T-helper 2 cell (primary cell): ENCODE results near the gene MPPED1.

ENCODE experiments used
- DNase-seq, 5 experiments: peaks; one replicate each; pipeline versions ENCODE4 v3.0.0 to v3.0.0-alpha.2; 2012 to 2022

Gene MPPED1

GRCh38 chr22:43431808-43432554 lies 20.2 kb downstream of the MPPED1 start:
- no peak for DNase-seq

- no peak for DNase-seq
Measured at GRCh38 chr22:43432883-43433415, 21.1 kb downstream of the MPPED1 start.

- DNase-seq: no peak
Measured at GRCh38 chr22:43433451-43434274, 21.8 kb downstream of the MPPED1 start.

- no peak for DNase-seq
Measured at GRCh38 chr22:43434275-43434927, 22.6 kb downstream of the MPPED1 start.

- DNase-seq: no peak
Measured at GRCh38 chr22:43434928-43435311, 23.1 kb downstream of the MPPED1 start.

- DNase-seq: no peak
Measured at GRCh38 chr22:43435851-43436811, 24.3 kb downstream of the MPPED1 start.

- no peak for DNase-seq
Measured at GRCh38 chr22:43436868-43437267, 25.1 kb downstream of the MPPED1 start.

GRCh38 chr22:43437871-43438475 lies 26.2 kb downstream of the MPPED1 start:
- no peak for DNase-seq

GRCh38 chr22:43438666-43439347 lies 27.0 kb downstream of the MPPED1 start:
- DNase-seq: no peak

- no peak for DNase-seq
Measured at GRCh38 chr22:43439368-43440103, 27.7 kb downstream of the MPPED1 start.

- DNase-seq: no peak
Measured at GRCh38 chr22:43440104-43440387, 28.2 kb downstream of the MPPED1 start.

- DNase-seq: no peak
Measured at GRCh38 chr22:43440556-43440955, 28.7 kb downstream of the MPPED1 start.

- DNase-seq: no peak
Measured at GRCh38 chr22:43441216-43441615, 29.4 kb downstream of the MPPED1 start.

GRCh38 chr22:43441751-43442150 lies 29.9 kb downstream of the MPPED1 start:
- no peak for DNase-seq

GRCh38 chr22:43442386-43443151 lies 30.8 kb downstream of the MPPED1 start:
- no peak for DNase-seq

- no peak for DNase-seq
Measured at GRCh38 chr22:43443152-43443471, 31.3 kb downstream of the MPPED1 start.

GRCh38 chr22:43446037-43446803 lies 34.4 kb downstream of the MPPED1 start:
- no peak for DNase-seq

GRCh38 chr22:43446916-43447315 lies 35.1 kb downstream of the MPPED1 start:
- no peak for DNase-seq

GRCh38 chr22:43447380-43447779 lies 35.6 kb downstream of the MPPED1 start:
- DNase-seq: no peak
